ENCODE data around the gene TACC2.

Gene TACC2

GRCh38 chr10:122170802-122171201 lies 181.8 kb downstream of the TACC2 start:
- Histone ChIP-seq H3K4me3 (ENCODE audit: low read depth, low read length) (no peak overlapping the region), H3K27ac (no peak overlapping the region), H3K27me3 (ENCODE audit: insufficient read depth, low read depth, severe bottlenecking) (no peaks in the 10 kb centered on the region), H3K36me3 (no peaks in the 10 kb centered on the region), H3K9me3 (ENCODE audit: severe bottlenecking) (no peaks in the 10 kb centered on the region)
- DNase-seq, result no peak
- TF ChIP-seq CTCF (IDR thresholded peaks at IDR 0.05; ENCODE audit: low read depth, low read length), result no peak

- H3K4me3 ChIP-seq (ENCODE audit: low read depth, low read length), result no peak overlapping the region
- no peaks in the 10 kb centered on the region for H3K36me3 ChIP-seq
- H3K27ac ChIP-seq, result no peak overlapping the region
- no peaks in the 10 kb centered on the region for H3K9me3 ChIP-seq (ENCODE audit: severe bottlenecking)
- H3K27me3 ChIP-seq (ENCODE audit: insufficient read depth, low read depth, severe bottlenecking), result no peaks in the 10 kb centered on the region
- DNase-seq, result no peak
- TF ChIP-seq CTCF (IDR thresholded peaks at IDR 0.05; ENCODE audit: low read depth, low read length), result no peak
Observed at GRCh38 chr10:122171302-122172075, 182.5 kb downstream of the TACC2 start.

DNA sequence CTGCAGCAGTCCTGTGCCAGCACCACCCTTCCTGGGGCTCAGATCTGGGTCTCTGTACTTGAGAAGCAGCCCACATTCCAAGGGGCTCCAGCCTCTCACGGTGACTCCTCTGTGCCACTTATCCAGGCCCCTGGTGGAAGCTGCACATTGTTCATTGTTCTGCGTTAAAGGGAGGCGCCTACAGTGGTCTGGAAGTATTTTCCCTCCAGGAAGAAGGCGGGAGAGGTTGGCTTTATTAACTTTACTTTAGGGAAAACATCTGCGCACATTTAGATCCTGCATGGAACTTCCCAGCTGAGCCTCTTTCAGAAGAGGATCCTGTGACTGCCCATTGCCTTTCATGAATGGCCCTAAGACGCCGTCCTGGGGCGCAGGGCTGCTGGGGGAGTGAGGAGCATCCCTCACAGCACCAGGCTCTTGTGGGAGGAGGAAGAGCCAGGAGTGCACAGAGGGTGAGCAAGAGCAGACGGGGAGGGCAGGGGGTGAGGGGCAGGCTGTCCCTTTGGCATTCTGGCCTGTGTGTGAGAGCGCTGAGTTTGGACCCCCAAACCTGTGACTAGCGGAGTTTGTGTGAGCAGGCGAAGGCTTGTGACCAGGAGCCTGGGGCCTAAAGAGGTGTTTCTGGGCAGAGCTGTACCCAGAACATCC lies 183.5 kb downstream of the TACC2 start:
- Histone ChIP-seq H3K27me3 (ENCODE audit: insufficient read depth, low read depth, severe bottlenecking) (no peaks in the 10 kb centered on the region), H3K36me3 (no peaks in the 10 kb centered on the region), H3K9me3 (ENCODE audit: severe bottlenecking) (no peaks in the 10 kb centered on the region), H3K4me3 (ENCODE audit: low read depth, low read length) (no peak overlapping the region), H3K27ac (no peak overlapping the region)
- no peak for TF ChIP-seq CTCF (IDR thresholded peaks at IDR 0.05; ENCODE audit: low read depth, low read length)
- no peak for DNase-seq

DNA sequence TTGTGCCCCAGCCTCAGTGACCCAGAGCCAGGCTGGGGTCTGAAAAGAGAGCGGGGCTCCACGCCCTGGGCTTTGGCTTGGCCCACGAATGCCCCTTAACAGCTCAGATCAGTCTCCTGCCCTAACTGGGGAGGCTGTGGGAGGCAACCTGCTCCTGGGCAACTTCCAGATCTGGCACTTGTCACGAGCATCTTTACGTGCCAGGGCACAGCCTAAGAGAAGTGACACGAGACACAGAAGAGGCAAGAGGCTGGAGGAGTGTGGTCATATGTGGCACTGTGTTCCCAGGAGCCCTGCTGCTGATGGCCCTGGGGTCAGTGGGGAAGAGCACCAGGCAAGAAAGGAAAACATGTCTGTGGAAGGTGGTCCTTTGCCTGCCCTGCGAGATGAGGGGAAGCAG lies 184.4 kb downstream of the TACC2 start:
- Histone ChIP-seq H3K36me3 (no peaks in the 10 kb centered on the region), H3K4me3 (ENCODE audit: low read depth, low read length) (no peak overlapping the region), H3K9me3 (ENCODE audit: severe bottlenecking) (no peaks in the 10 kb centered on the region), H3K27me3 (ENCODE audit: insufficient read depth, low read depth, severe bottlenecking) (no peaks in the 10 kb centered on the region), H3K27ac (no peak overlapping the region)
- no peak for DNase-seq
- TF ChIP-seq CTCF (IDR thresholded peaks at IDR 0.05; ENCODE audit: low read depth, low read length), result no peak

- DNase-seq, result no peak
- Histone ChIP-seq H3K27me3 (ENCODE audit: insufficient read depth, low read depth, severe bottlenecking) (no peaks in the 10 kb centered on the region), H3K4me3 (ENCODE audit: low read depth, low read length) (no peak overlapping the region), H3K9me3 (ENCODE audit: severe bottlenecking) (no peaks in the 10 kb centered on the region), H3K27ac (no peak overlapping the region), H3K36me3 (no peaks in the 10 kb centered on the region)
- TF ChIP-seq CTCF (IDR thresholded peaks at IDR 0.05; ENCODE audit: low read depth, low read length), result no peak
Observed at GRCh38 chr10:122173766-122174435, 184.9 kb downstream of the TACC2 start.
